A549 (cell line): ENCODE measurements around the gene PADI2. TPM values are rescaled to one million over a fixed set of nuclear protein-coding genes. Genes with fewer than 3 reads are reported as not detected.

ENCODE experiments used
- ATAC-seq, 2 experiments: fragments of 200-7000 bp in 1 of 2; fragments of >200 bp in 1 of 2; cut with Nextera tagmentation in 1 of 2; cut with Tn5 transposase in 1 of 2; 3 replicates each; pipeline versions ENCODE4 v1.8.0 to v1.9.1; 2018 to 2020; ENCODE audit warnings: mild to moderate bottlenecking in 1 of 2, moderate library complexity in 1 of 2
- CTCF ChIA-PET: fragments of 300-600 bp; sonication (Branson Sonifier 250); formaldehyde crosslinking; extraction: SDS; loops from one replicate; lab custom pipeline; 2021; ENCODE audit warnings: antibody characterized with exemption, inconsistent platforms; lab: Yijun Ruan, JAX
- POLR2A ChIA-PET: fragments of 350-600 bp; formaldehyde crosslinking; extraction: SDS; loops from one replicate; lab custom pipeline; 2021; ENCODE audit warnings: antibody characterized with exemption, inconsistent platforms; lab: Yijun Ruan, JAX
- DNase-seq, 2 experiments: peaks; one replicate each; pipeline versions ENCODE4 v3.0.0 to v3.0.0-alpha.2; 2011 to 2016; ENCODE audit warnings: low read depth in 1 of 2, low spot score in 1 of 2
- FAIRE-seq: peaks from 2 replicates; lab custom pipeline; 2011; peaks lifted over from hg19 to GRCh38; lab: Jason Lieb, UNC
- H3K27ac ChIP-seq, 2 experiments: fragments of >200 bp; sonication (Bioruptor Twin); formaldehyde crosslinking; 3 replicates each; pipeline ENCODE4 v1.5.1; 2016 to 2017
- H3K4me1 ChIP-seq: fragments of >200 bp; sonication (Bioruptor Twin); formaldehyde crosslinking; 3 replicates; pipeline ENCODE4 v1.6.1; 2016
- H3K4me2 ChIP-seq: fragments of >200 bp; sonication (Bioruptor Twin); formaldehyde crosslinking; 3 replicates; pipeline ENCODE4 v1.6.1; 2016
- H3K4me3 ChIP-seq: fragments of >200 bp; sonication (Bioruptor Twin); formaldehyde crosslinking; 3 replicates; pipeline ENCODE4 v1.5.1; 2016
- H3K9me3 ChIP-seq: fragments of >200 bp; sonication (Bioruptor Twin); formaldehyde crosslinking; 3 replicates; pipeline ENCODE4 v1.6.1; 2016
- ATOH8 ChIP-seq: fragments of 250-450 bp; sonication (Bioruptor Pico); IDR thresholded peaks from 2 replicates; pipeline ENCODE4 v1.5.0; 2020; ENCODE audit warnings: low read depth, mild to moderate bottlenecking, moderate library complexity
- BCL3 ChIP-seq: fragments of >200 bp; sonication (Bioruptor Twin); formaldehyde crosslinking; IDR thresholded peaks from 3 replicates; pipeline ENCODE4 v1.6.1; 2016
- CEBPB ChIP-seq, 2 experiments: fragments of >200 bp in 1 of 2; sonication (Bioruptor Twin) in 1 of 2; formaldehyde crosslinking in 1 of 2; IDR thresholded peaks; 2 replicates each; pipeline ENCODE4 v1.6.1; 2012 to 2016
- CHD4 ChIP-seq: fragments of 200-600 bp; sonication (generic); IDR thresholded peaks from 2 replicates; pipeline ENCODE4 v1.6.1; 2016; ENCODE audit warnings: antibody characterized with exemption, mild to moderate bottlenecking, borderline replicate concordance
- EP300 ChIP-seq, 2 experiments: fragments of >200 bp; sonication (Bioruptor Twin); formaldehyde crosslinking; IDR thresholded peaks; 2 replicates in 1 of 2; 3 replicates in 1 of 2; pipeline ENCODE4 v1.6.1; 2016 to 2017
- FOSL2 ChIP-seq, 2 experiments: fragments of 450-650 bp in 1 of 2; fragments of >200 bp in 1 of 2; sonication (Bioruptor Twin) in 1 of 2; formaldehyde crosslinking; IDR thresholded peaks; 2 replicates each; pipeline versions ENCODE4 v1.5.0 to v1.6.1; 2016 to 2020; ENCODE audit warnings: mild to moderate bottlenecking in 1 of 2, moderate library complexity in 1 of 2
- FOXS1 ChIP-seq: fragments of 250-450 bp; sonication (Bioruptor Pico); IDR thresholded peaks from 2 replicates; pipeline ENCODE4 v1.5.0; 2020; ENCODE audit warnings: mild to moderate bottlenecking, moderate library complexity
- HDAC2 ChIP-seq: fragments of 200-600 bp; sonication (generic); IDR thresholded peaks from 2 replicates; pipeline ENCODE4 v1.6.1; 2016
- HOXA7 ChIP-seq: fragments of 250-450 bp; sonication (Bioruptor Pico); IDR thresholded peaks from 2 replicates; pipeline ENCODE4 v1.5.0; 2020; ENCODE audit warnings: mild to moderate bottlenecking, moderate library complexity
- KDM1A ChIP-seq: fragments of 200-600 bp; sonication (generic); IDR thresholded peaks from 2 replicates; pipeline ENCODE4 v1.6.1; 2016; ENCODE audit warnings: low read depth, mild to moderate bottlenecking
- KDM5A ChIP-seq: fragments of 200-600 bp; sonication (generic); IDR thresholded peaks from 2 replicates; pipeline ENCODE4 v1.6.1; 2016; ENCODE audit warnings: antibody characterized with exemption, mild to moderate bottlenecking
- MAFK ChIP-seq: fragments of 450-650 bp; IDR thresholded peaks from 2 replicates; pipeline ENCODE4 v1.6.1; 2014; ENCODE audit not compliant: partially characterized antibody
- MYC ChIP-seq: IDR thresholded peaks from 2 replicates; pipeline ENCODE4 v1.6.1; 2012; ENCODE audit warnings: mild to moderate bottlenecking, inconsistent platforms, low read length, improper control_type of control experiment, borderline replicate concordance
- PHF8 ChIP-seq: fragments of 200-600 bp; sonication (generic); IDR thresholded peaks from 2 replicates; pipeline ENCODE4 v1.6.1; 2016; ENCODE audit warnings: low read depth, mild to moderate bottlenecking, antibody characterized with exemption, moderate library complexity, borderline replicate concordance
- POLR2AphosphoS2 ChIP-seq: conservative IDR thresholded peaks from 2 replicates; pipeline ENCODE4 v1.6.1; 2012; ENCODE audit warnings: low read length, improper control_type of control experiment, inconsistent platforms
- RARB ChIP-seq: fragments of 250-450 bp; sonication (Bioruptor Pico); IDR thresholded peaks from 2 replicates; pipeline ENCODE4 v1.8.0; 2021; ENCODE audit warnings: mild to moderate bottlenecking, moderate library complexity
- RCOR1 ChIP-seq: fragments of 150-350 bp; IDR thresholded peaks from 2 replicates; pipeline ENCODE4 v1.6.1; 2014; ENCODE audit warnings: antibody characterized with exemption, low read length, low read depth
- SMC3 ChIP-seq: fragments of >200 bp; sonication (Bioruptor Twin); formaldehyde crosslinking; IDR thresholded peaks from 3 replicates; pipeline ENCODE4 v1.6.1; 2018; ENCODE audit warnings: inconsistent platforms
- TP53 ChIP-seq: fragments of 250-450 bp; sonication (Bioruptor Pico); IDR thresholded peaks from 2 replicates; pipeline ENCODE4 v1.5.0; 2021; ENCODE audit warnings: mild to moderate bottlenecking, moderate library complexity
- ZC3H11A ChIP-seq: fragments of 450-650 bp; IDR thresholded peaks from 2 replicates; pipeline ENCODE4 v1.6.1; 2014; ENCODE audit warnings: antibody characterized with exemption, mild to moderate bottlenecking
- ZFP36 ChIP-seq: fragments of 450-650 bp; IDR thresholded peaks from 2 replicates; pipeline ENCODE4 v1.6.1; 2014; ENCODE audit warnings: borderline replicate concordance; ENCODE audit not compliant: partially characterized antibody
- WGBS: methylation state at CpG from one replicate; pipeline ENCODE4 v1.1.6; 2017; ENCODE audit errors: missing lambda C conversion rate; 5-methylcytosine and 5-hydroxymethylcytosine counted together
- polyA plus RNA-seq, 4 experiments: library from polyadenylated mRNA; depleted of rRNA in 3 of 4; stranded (reverse); fragments of >200 nt; fragmentation: RNase III in 1 of 4; extraction: RNeasy Plus Mini Kit Qiagen cat#74134 plus additional on column Dnase treatment in 1 of 4; gene quantifications; 2 replicates in 3 of 4; 3 replicates in 1 of 4; pipeline ENCODE4 v1.2.3, GENCODE V29; 2011 to 2017
- TF ChIP-seq, protein P1 (sequence below): IDR thresholded peaks from 2 replicates; pipeline ENCODE4 v1.6.1; 2012
- TF ChIP-seq, protein P2 (sequence below): fragments of 250-450 bp; sonication (Bioruptor Pico); IDR thresholded peaks from 2 replicates; pipeline ENCODE4 v1.5.0; 2021; ENCODE audit warnings: mild to moderate bottlenecking, moderate library complexity, borderline replicate concordance

The PADI2 gene
- polyA plus RNA-seq, 2 of the 4 experiments (the other 2 are of a cell fraction) = 1.1 to 1.3 TPM

GRCh38 chr1:17099616-17100340 lies 19.5 kb downstream of the PADI2 start:
- 88% methylated on average over 10 of the region's 10 CpGs for WGBS
- no peak for ATAC-seq
- ChIA-PET CTCF (interaction anchor here (1.0 kb wide), 1 partner anchor 26 kb away, joined by 3 read pairs; no protein-coding TSS in a partner anchor), POLR2A (no interaction called here)
- no peak for FAIRE-seq
- no peak for DNase-seq
- Histone ChIP-seq H3K4me3 (no peak overlapping the region), H3K4me2 (no peak overlapping the region), H3K4me1 (no peaks in the 10 kb centered on the region), H3K27ac (no peak overlapping the region), H3K9me3 (no peaks in the 10 kb centered on the region)
- TF ChIP-seq FOSL2 (IDR thresholded peaks at IDR 0.05) (no peak), FOSL2 (CRISPR knock-in tag; IDR thresholded peaks at IDR 0.05) (no peak), CHD4 (no peak), ZFP36 (no peak), RCOR1 (no peak), KDM5A (no peak)

DNA sequence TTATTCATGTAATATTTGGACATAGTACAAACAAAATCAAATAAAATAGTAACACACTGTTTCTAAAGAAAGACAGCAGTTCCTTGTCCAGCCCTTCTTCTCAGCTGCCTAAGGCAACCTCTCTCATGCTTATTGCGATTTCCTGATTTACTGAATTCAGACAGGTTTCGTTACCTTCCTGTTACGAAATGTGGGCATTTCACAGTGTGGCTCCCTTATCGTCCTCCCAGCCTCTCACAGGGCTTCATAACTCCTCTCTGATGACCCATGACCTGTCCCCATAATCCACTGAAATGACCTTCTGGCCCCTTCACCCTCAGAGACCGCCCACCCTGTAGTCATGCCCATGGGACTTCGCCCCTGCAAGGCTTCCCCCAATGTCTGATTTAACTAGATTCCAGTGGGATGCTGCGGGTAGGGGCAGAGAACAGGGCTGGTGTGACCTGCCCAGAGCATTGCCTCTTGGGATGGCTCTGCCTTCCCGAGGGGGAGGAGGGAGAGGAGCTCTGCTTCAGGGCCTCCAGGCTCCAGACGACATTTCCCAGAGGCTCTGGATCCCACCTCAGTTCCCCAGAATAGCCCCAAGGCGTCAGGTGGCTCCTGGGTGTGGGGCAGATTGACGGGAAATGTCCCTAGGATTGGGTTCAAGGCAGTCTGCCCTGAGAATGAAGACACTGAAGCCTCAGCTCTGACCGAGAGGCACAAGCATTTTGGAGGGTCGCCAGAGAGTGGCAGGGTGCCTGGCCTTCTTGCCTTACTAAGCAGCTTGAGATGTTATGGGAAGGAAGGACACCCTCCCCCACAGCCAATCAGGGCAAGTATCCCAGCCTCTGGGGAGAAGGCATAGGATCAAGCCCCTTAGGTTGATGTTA lies 20.6 kb downstream of the PADI2 start:
- Histone ChIP-seq H3K27ac (no peak overlapping the region), H3K9me3 (no peaks in the 10 kb centered on the region), H3K4me2 (no peak overlapping the region), H3K4me1 (no peaks in the 10 kb centered on the region), H3K4me3 (no peak overlapping the region)
- no peak for ATAC-seq
- CTCF ChIA-PET = interaction anchor here (1.0 kb wide), 1 partner anchor 27 kb away, joined by 3 read pairs; no protein-coding TSS in a partner anchor
- no peak for DNase-seq
- TF ChIP-seq, protein P1, sequence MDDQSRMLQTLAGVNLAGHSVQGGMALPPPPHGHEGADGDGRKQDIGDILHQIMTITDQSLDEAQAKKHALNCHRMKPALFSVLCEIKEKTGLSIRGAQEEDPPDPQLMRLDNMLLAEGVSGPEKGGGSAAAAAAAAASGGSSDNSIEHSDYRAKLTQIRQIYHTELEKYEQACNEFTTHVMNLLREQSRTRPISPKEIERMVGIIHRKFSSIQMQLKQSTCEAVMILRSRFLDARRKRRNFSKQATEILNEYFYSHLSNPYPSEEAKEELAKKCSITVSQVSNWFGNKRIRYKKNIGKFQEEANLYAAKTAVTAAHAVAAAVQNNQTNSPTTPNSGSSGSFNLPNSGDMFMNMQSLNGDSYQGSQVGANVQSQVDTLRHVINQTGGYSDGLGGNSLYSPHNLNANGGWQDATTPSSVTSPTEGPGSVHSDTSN = no peak
- TF ChIP-seq ATOH8 (CRISPR knock-in tag) (no peak), PHF8 (no peak), HDAC2 (no peak), HOXA7 (CRISPR knock-in tag) (no peak), FOXS1 (no peak)
- TF ChIP-seq, protein P2, sequence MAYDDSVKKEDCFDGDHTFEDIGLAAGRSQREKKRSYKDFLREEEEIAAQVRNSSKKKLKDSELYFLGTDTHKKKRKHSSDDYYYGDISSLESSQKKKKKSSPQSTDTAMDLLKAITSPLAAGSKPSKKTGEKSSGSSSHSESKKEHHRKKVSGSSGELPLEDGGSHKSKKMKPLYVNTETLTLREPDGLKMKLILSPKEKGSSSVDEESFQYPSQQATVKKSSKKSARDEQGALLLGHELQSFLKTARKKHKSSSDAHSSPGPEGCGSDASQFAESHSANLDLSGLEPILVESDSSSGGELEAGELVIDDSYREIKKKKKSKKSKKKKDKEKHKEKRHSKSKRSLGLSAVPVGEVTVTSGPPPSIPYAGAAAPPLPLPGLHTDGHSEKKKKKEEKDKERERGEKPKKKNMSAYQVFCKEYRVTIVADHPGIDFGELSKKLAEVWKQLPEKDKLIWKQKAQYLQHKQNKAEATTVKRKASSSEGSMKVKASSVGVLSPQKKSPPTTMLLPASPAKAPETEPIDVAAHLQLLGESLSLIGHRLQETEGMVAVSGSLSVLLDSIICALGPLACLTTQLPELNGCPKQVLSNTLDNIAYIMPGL (CRISPR knock-in tag) = no peak
- POLR2A ChIA-PET = no interaction called here
- WGBS = 73% methylated on average over 8 of the region's 13 CpGs
- FAIRE-seq = no peak

DNA sequence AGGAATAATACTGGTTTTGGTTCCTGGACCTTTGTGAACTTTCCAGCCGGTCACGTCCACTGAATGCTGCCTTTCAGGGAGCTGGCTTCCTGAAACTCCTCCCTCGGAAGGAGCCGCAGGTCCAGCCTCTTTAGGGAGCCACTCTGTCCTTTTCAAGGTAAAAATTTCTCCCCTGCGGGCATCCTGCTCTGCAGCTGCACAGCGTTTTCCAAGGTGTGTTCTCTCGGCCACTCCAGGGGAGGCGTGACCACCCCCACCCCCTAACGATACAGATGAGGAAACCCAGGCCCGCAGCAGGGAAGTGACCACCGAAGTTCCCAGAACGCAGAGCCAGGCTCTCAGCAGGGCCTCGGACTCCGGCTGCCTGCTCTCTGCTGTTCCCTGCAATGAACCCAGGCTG lies 21.5 kb downstream of the PADI2 start:
- no peaks in the 10 kb centered on the region for H3K9me3 ChIP-seq
- H3K4me1 ChIP-seq = no peaks in the 10 kb centered on the region
- TF ChIP-seq SMC3 (no peak), TP53 (no peak), RCOR1 (no peak), KDM5A (no peak), HDAC2 (no peak), POLR2AphosphoS2 (no peak), FOXS1 (no peak), RARB (CRISPR knock-in tag) (no peak), EP300 (IDR thresholded peaks at IDR 0.05) (no peak), CEBPB (IDR thresholded peaks at IDR 0.05) (no peak), CHD4 (no peak), MYC (no peak), ZC3H11A (no peak), BCL3 (no peak), KDM1A (no peak), MAFK (no peak)
- FAIRE-seq (no peak), ATAC-seq (no peak), DNase-seq (no peak)
- no peak overlapping the region for H3K4me2 ChIP-seq
- 60% methylated on average over 9 of the region's 14 CpGs for WGBS
- CTCF ChIA-PET = interaction anchor here (1.3 kb wide), 1 partner anchor 28 kb away, joined by 5 read pairs; no protein-coding TSS in a partner anchor
- H3K27ac ChIP-seq = no peak overlapping the region
- POLR2A ChIA-PET = no interaction called here
- no peak overlapping the region for H3K4me3 ChIP-seq
